KMS-11 (cell line): ENCODE results near the gene WNT9A.

Experiments used
- H2AFZ ChIP-seq: fragments of 200-600 bp; sonication (generic); 2 replicates; pipeline ENCODE4 v1.6.1; 2016; ENCODE audit warnings: antibody characterized with exemption, mixed run types, low read depth
- H3K27ac ChIP-seq: fragments of 200-600 bp; sonication (generic); 2 replicates; pipeline ENCODE4 v1.6.1; 2016; ENCODE audit warnings: mild to moderate bottlenecking, mixed run types
- H3K27me3 ChIP-seq: fragments of 200-600 bp; sonication (generic); 2 replicates; pipeline ENCODE4 v1.6.1; 2017; ENCODE audit warnings: mild to moderate bottlenecking, low read depth, mixed run types, moderate library complexity; ENCODE audit not compliant: insufficient read depth
- H3K36me3 ChIP-seq: fragments of 200-600 bp; sonication (generic); 2 replicates; pipeline ENCODE4 v1.6.1; 2017; ENCODE audit warnings: mild to moderate bottlenecking, mixed run types; ENCODE audit not compliant: insufficient read depth
- H3K4me1 ChIP-seq: fragments of 200-600 bp; sonication (generic); 2 replicates; pipeline ENCODE4 v1.6.1; 2016; ENCODE audit warnings: mild to moderate bottlenecking, low read depth, mixed run types; ENCODE audit not compliant: poor library complexity, severe bottlenecking
- H3K4me2 ChIP-seq: fragments of 200-600 bp; sonication (generic); 2 replicates; pipeline ENCODE4 v1.7.0; 2016; ENCODE audit warnings: mild to moderate bottlenecking, mixed run types
- H3K4me3 ChIP-seq: fragments of 200-600 bp; sonication (generic); IDR thresholded peaks from 2 replicates; pipeline ENCODE4 v1.6.1; 2017; ENCODE audit warnings: low read depth, low read length, mixed read lengths; ENCODE audit not compliant: insufficient read depth
- H3K79me2 ChIP-seq: fragments of 200-600 bp; sonication (generic); 2 replicates; pipeline ENCODE4 v1.6.1; 2016; ENCODE audit warnings: low read depth, mixed run types; ENCODE audit not compliant: insufficient read depth
- H3K9ac ChIP-seq: fragments of 200-600 bp; sonication (generic); 2 replicates; pipeline ENCODE4 v1.6.1; 2016; ENCODE audit warnings: mild to moderate bottlenecking, mixed run types
- H4K20me1 ChIP-seq: fragments of 200-600 bp; sonication (generic); 2 replicates; pipeline ENCODE4 v1.6.1; 2016; ENCODE audit warnings: mild to moderate bottlenecking, mixed run types; ENCODE audit not compliant: insufficient read depth
- CTCF ChIP-seq: fragments of 200-600 bp; sonication (generic); conservative IDR thresholded peaks from 2 replicates; pipeline ENCODE4 v1.6.1; 2017; ENCODE audit warnings: low read depth, mild to moderate bottlenecking, antibody characterized with exemption, low read length, moderate library complexity, mixed read lengths

Gene WNT9A

GRCh38 chr1:227938276-227938675 lies 9.5 kb downstream of the WNT9A start:
- Histone ChIP-seq H4K20me1 (no peaks in the 10 kb centered on the region), H3K9ac (no peak overlapping the region), H3K4me2 (no peak overlapping the region), H3K4me1 (no peaks in the 10 kb centered on the region), H2AFZ (no peak overlapping the region), H3K79me2 (no peaks in the 10 kb centered on the region), H3K36me3 (no peaks in the 10 kb centered on the region), H3K4me3 (no peak overlapping the region), H3K27me3 (peaks cover 2% of the 10 kb centered on the region; the same call in 1 of the 2 replicates), H3K27ac (no peak overlapping the region)
- no peak for TF ChIP-seq CTCF

- H3K27ac ChIP-seq = no peak overlapping the region
- H3K4me1 ChIP-seq = no peaks in the 10 kb centered on the region
- H3K9ac ChIP-seq = no peak overlapping the region
- H2AFZ ChIP-seq = no peak overlapping the region
- no peaks in the 10 kb centered on the region for H3K79me2 ChIP-seq
- no peak overlapping the region for H3K4me3 ChIP-seq
- TF ChIP-seq CTCF = no peak
- peaks cover 2% of the 10 kb centered on the region; the same call in 1 of the 2 replicates for H3K27me3 ChIP-seq
- H3K4me2 ChIP-seq = no peak overlapping the region
- H3K36me3 ChIP-seq = no peaks in the 10 kb centered on the region
- H4K20me1 ChIP-seq = no peaks in the 10 kb centered on the region
Measured at GRCh38 chr1:227937838-227938145, 9.9 kb downstream of the WNT9A start.

DNA sequence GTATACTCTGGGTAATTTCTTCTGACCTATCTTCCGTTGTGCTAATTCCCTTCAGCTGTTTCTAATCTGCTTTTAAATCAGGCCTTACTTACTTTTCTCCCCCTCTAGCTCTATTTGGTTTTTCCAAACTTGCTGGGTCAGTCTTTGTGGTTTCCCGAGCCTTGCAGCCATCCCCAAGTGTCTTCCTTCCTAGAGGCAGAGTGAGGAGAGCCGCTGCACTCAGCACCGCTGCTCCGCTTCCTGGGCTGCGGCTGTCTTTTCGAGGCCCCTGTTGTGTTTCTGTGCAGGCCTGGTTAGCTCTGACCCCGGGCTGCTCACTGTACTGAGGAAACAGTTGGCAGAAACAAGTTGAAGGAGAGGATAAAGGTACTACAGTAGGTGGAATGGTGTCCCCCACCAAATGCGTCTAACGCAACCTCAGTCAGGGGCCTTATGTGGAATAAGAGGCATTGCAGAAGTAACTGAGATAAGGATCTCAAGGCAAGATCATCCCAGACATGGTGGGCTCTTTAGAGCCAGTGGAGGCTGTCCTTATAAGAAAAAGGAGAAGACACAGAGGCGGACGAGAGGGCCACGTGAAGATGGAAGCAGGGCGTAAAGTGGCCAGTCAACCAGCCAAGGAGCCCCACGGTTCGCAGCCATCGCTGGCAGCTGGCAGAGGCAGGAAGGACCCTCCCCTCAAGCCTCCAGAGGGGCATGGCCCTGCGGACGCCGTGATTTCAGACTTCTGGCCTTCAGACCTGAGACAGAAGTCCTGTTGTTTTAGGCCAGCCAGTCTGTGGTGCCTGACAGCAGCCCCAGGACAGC lies 10.5 kb downstream of the WNT9A start:
- no peaks in the 10 kb centered on the region for H3K4me1 ChIP-seq
- no peaks in the 10 kb centered on the region for H3K36me3 ChIP-seq
- no peak overlapping the region for H3K4me2 ChIP-seq
- peaks cover 2% of the 10 kb centered on the region; the same call in 1 of the 2 replicates for H3K27me3 ChIP-seq
- H4K20me1 ChIP-seq = no peaks in the 10 kb centered on the region
- no peak overlapping the region for H3K4me3 ChIP-seq
- H3K79me2 ChIP-seq = no peaks in the 10 kb centered on the region
- TF ChIP-seq CTCF = no peak
- no peak overlapping the region for H2AFZ ChIP-seq
- no peak overlapping the region for H3K9ac ChIP-seq
- H3K27ac ChIP-seq = no peak overlapping the region

DNA sequence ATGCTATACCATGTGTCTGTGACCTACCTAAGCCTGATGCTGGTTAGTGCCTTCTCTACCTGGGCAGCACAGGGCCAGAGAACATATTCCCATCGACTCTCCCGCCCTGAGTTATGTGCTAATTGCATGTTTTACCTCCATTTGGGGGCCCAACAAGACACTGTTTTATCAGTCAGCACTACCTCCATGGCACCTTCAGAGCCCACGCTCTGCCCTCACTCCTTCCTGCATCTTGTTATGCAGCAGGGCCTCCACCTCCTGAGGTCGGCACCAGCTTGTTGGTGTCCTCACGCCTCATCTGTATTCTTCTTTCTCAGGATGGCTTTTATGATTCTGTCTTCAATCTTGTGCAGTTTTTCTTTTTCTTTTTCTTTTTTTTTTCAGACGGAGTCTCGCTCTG lies 11.9 kb downstream of the WNT9A start:
- no peaks in the 10 kb centered on the region for H3K79me2 ChIP-seq
- no peaks in the 10 kb centered on the region for H3K4me1 ChIP-seq
- no peak for TF ChIP-seq CTCF
- no peak overlapping the region for H3K9ac ChIP-seq
- H4K20me1 ChIP-seq = no peaks in the 10 kb centered on the region
- no peak overlapping the region for H2AFZ ChIP-seq
- no peaks in the 10 kb centered on the region; the same call in 1 of the 2 replicates for H3K27me3 ChIP-seq
- H3K4me2 ChIP-seq = no peak overlapping the region
- H3K27ac ChIP-seq = no peak overlapping the region
- H3K36me3 ChIP-seq = no peaks in the 10 kb centered on the region
- no peak overlapping the region for H3K4me3 ChIP-seq
